ENCODE measurements around the gene SLC4A8. TPM values are rescaled to one million over a fixed set of nuclear protein-coding genes. Genes with fewer than 3 reads are reported as not detected.

The SLC4A8 gene
- total RNA-seq, 1 donor from 2014 or later: 1.0 TPM

- no peak for TF ChIP-seq CTCF (IDR thresholded peaks at IDR 0.05; ENCODE audit: insufficient read depth, low read length, poor library complexity, severe bottlenecking)
- no peaks in the 10 kb centered on the region for H3K27me3 ChIP-seq (ENCODE audit: control insufficient read depth, insufficient read depth, low read length)
- no peaks in the 10 kb centered on the region for H3K36me3 ChIP-seq (ENCODE audit: control insufficient read depth, insufficient read depth, low read length)
- no peak for DNase-seq (ENCODE audit: low read depth)
- H3K4me3 ChIP-seq (ENCODE audit: low read depth, low read length): peak overlapping the region; percentile 50
These were observed 31.9 kb upstream of the SLC4A8 start for GRCh38 chr12:51392556-51393237.

- no peak for TF ChIP-seq CTCF (IDR thresholded peaks at IDR 0.05; ENCODE audit: insufficient read depth, low read length, poor library complexity, severe bottlenecking)
These were observed 30.7 kb upstream of the SLC4A8 start for GRCh38 chr12:51393676-51394545.

GRCh38 chr12:51395283-51396230 lies 29.1 kb upstream of the SLC4A8 start:
- Histone ChIP-seq H3K4me3 (ENCODE audit: low read depth, low read length) (no peak overlapping the region), H3K36me3 (ENCODE audit: control insufficient read depth, insufficient read depth, low read length) (no peaks in the 10 kb centered on the region), H3K27me3 (ENCODE audit: control insufficient read depth, insufficient read depth, low read length) (no peaks in the 10 kb centered on the region)
- DNase-seq (ENCODE audit: low read depth): no peak
- no peak for TF ChIP-seq CTCF (IDR thresholded peaks at IDR 0.05; ENCODE audit: insufficient read depth, low read length, poor library complexity, severe bottlenecking)

More at GRCh38 chr12:51393676-51394545, 30.7 kb upstream of the SLC4A8 start:
- Histone ChIP-seq H3K36me3 (ENCODE audit: control insufficient read depth, insufficient read depth, low read length) (no peaks in the 10 kb centered on the region), H3K27me3 (ENCODE audit: control insufficient read depth, insufficient read depth, low read length) (no peaks in the 10 kb centered on the region), H3K4me3 (ENCODE audit: low read depth, low read length) (no peak overlapping the region)
- DNase-seq (ENCODE audit: low read depth): peak; percentile 81

GRCh38 chr12:51397670-51398069 lies 27.0 kb upstream of the SLC4A8 start:
- no peak for TF ChIP-seq CTCF (IDR thresholded peaks at IDR 0.05; ENCODE audit: insufficient read depth, low read length, poor library complexity, severe bottlenecking)
- Histone ChIP-seq H3K4me3 (ENCODE audit: low read depth, low read length) (no peak overlapping the region), H3K27me3 (ENCODE audit: control insufficient read depth, insufficient read depth, low read length) (no peaks in the 10 kb centered on the region), H3K36me3 (ENCODE audit: control insufficient read depth, insufficient read depth, low read length) (no peaks in the 10 kb centered on the region)
- DNase-seq (ENCODE audit: low read depth): no peak

- H3K4me3 ChIP-seq (ENCODE audit: low read depth, low read length): no peak overlapping the region
- DNase-seq (ENCODE audit: low read depth): no peak
These were observed 24.7 kb upstream of the SLC4A8 start for GRCh38 chr12:51399891-51400290.

More at GRCh38 chr12:51399891-51400290, 24.7 kb upstream of the SLC4A8 start:
- H3K27me3 ChIP-seq (ENCODE audit: control insufficient read depth, insufficient read depth, low read length): no peaks in the 10 kb centered on the region
- H3K36me3 ChIP-seq (ENCODE audit: control insufficient read depth, insufficient read depth, low read length): no peaks in the 10 kb centered on the region
- no peak for TF ChIP-seq CTCF (IDR thresholded peaks at IDR 0.05; ENCODE audit: insufficient read depth, low read length, poor library complexity, severe bottlenecking)
